Measurements from ENCODE around the gene MYH2.

DNA sequence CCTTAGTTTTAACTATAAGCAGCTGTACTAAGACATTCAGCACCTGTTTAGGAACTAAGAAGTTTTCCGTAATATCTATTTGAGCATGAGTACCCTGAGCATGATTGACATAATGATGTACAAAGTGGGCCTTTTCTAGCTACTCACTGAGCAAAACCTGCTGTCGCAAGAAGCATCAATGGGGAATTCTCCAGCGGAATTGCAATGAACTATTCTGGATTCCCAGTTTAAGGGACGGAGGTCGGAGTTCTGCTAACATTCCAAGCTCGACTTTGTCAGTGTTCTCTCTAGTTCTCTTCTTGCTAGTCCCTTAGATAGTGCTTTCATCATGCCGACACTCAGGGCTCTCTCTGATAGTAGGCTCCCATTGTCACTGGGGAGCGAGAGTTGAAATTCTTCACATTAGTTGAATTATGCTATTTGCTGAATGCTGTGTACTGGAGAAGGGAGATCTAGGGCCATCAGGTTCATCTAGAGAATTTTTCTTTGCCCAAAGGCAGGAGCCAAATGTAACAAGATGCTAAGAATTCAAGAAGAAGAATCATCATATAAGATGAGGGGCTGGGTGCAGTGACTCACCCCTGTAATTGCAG, 40.2 kb upstream of the MYH2 start:
- TF ChIP-seq, protein P1, sequence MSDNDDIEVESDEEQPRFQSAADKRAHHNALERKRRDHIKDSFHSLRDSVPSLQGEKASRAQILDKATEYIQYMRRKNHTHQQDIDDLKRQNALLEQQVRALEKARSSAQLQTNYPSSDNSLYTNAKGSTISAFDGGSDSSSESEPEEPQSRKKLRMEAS (IDR thresholded peaks at IDR 0.05), result no peak
- TF ChIP-seq, protein P2, sequence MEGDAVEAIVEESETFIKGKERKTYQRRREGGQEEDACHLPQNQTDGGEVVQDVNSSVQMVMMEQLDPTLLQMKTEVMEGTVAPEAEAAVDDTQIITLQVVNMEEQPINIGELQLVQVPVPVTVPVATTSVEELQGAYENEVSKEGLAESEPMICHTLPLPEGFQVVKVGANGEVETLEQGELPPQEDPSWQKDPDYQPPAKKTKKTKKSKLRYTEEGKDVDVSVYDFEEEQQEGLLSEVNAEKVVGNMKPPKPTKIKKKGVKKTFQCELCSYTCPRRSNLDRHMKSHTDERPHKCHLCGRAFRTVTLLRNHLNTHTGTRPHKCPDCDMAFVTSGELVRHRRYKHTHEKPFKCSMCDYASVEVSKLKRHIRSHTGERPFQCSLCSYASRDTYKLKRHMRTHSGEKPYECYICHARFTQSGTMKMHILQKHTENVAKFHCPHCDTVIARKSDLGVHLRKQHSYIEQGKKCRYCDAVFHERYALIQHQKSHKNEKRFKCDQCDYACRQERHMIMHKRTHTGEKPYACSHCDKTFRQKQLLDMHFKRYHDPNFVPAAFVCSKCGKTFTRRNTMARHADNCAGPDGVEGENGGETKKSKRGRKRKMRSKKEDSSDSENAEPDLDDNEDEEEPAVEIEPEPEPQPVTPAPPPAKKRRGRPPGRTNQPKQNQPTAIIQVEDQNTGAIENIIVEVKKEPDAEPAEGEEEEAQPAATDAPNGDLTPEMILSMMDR (IDR thresholded peaks at IDR 0.05 in 2 of 3, conservative IDR thresholded peaks at IDR 0.05 in 1 of 3; ENCODE audit: borderline replicate concordance in 1 of 3, insufficient read depth in 1 of 3, low read depth in 2 of 3, low read length in 2 of 3), result no peak
- no peak for TF ChIP-seq CEBPB (IDR thresholded peaks at IDR 0.05; ENCODE audit: low read depth)
- TF ChIP-seq POLR2A (IDR thresholded peaks at IDR 0.05; ENCODE audit: borderline replicate concordance, extremely low read depth, insufficient read depth, insufficient read length), result no peak
- TF ChIP-seq POLR2AphosphoS5 (IDR thresholded peaks at IDR 0.05; ENCODE audit: low read depth, low read length), result no peak
- TF ChIP-seq YY1 (IDR thresholded peaks at IDR 0.05; ENCODE audit: extremely low read depth, insufficient replicate concordance, low read depth, low read length), result no peak
- TF ChIP-seq EZH2 (IDR thresholded peaks at IDR 0.05), result no peak
- TF ChIP-seq, protein P3, sequence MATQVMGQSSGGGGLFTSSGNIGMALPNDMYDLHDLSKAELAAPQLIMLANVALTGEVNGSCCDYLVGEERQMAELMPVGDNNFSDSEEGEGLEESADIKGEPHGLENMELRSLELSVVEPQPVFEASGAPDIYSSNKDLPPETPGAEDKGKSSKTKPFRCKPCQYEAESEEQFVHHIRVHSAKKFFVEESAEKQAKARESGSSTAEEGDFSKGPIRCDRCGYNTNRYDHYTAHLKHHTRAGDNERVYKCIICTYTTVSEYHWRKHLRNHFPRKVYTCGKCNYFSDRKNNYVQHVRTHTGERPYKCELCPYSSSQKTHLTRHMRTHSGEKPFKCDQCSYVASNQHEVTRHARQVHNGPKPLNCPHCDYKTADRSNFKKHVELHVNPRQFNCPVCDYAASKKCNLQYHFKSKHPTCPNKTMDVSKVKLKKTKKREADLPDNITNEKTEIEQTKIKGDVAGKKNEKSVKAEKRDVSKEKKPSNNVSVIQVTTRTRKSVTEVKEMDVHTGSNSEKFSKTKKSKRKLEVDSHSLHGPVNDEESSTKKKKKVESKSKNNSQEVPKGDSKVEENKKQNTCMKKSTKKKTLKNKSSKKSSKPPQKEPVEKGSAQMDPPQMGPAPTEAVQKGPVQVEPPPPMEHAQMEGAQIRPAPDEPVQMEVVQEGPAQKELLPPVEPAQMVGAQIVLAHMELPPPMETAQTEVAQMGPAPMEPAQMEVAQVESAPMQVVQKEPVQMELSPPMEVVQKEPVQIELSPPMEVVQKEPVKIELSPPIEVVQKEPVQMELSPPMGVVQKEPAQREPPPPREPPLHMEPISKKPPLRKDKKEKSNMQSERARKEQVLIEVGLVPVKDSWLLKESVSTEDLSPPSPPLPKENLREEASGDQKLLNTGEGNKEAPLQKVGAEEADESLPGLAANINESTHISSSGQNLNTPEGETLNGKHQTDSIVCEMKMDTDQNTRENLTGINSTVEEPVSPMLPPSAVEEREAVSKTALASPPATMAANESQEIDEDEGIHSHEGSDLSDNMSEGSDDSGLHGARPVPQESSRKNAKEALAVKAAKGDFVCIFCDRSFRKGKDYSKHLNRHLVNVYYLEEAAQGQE (IDR thresholded peaks at IDR 0.05; ENCODE audit: low read depth), result no peak
- no peak for TF ChIP-seq RAD21 (IDR thresholded peaks at IDR 0.05; ENCODE audit: low read depth)
- no peak for TF ChIP-seq SIN3A (IDR thresholded peaks at IDR 0.05; ENCODE audit: low read depth)
- TF ChIP-seq, protein P4, sequence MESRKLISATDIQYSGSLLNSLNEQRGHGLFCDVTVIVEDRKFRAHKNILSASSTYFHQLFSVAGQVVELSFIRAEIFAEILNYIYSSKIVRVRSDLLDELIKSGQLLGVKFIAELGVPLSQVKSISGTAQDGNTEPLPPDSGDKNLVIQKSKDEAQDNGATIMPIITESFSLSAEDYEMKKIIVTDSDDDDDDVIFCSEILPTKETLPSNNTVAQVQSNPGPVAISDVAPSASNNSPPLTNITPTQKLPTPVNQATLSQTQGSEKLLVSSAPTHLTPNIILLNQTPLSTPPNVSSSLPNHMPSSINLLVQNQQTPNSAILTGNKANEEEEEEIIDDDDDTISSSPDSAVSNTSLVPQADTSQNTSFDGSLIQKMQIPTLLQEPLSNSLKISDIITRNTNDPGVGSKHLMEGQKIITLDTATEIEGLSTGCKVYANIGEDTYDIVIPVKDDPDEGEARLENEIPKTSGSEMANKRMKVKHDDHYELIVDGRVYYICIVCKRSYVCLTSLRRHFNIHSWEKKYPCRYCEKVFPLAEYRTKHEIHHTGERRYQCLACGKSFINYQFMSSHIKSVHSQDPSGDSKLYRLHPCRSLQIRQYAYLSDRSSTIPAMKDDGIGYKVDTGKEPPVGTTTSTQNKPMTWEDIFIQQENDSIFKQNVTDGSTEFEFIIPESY (IDR thresholded peaks at IDR 0.05; ENCODE audit: extremely low read depth, insufficient replicate concordance, low read length), result no peak
- no peak for TF ChIP-seq EZH2phosphoT487 (IDR thresholded peaks at IDR 0.05; ENCODE audit: borderline replicate concordance)
